Measurements from ENCODE around the gene PCNX2.

GRCh38 chr1:233257786-233258185 lies 37.7 kb downstream of the PCNX2 start:
- TF ChIP-seq CTCF (IDR thresholded peaks at IDR 0.05 in 2 of 3, conservative IDR thresholded peaks at IDR 0.05 in 1 of 3; ENCODE audit: control insufficient read depth in 2 of 3, extremely low read depth in 1 of 3, insufficient read depth in 1 of 3, low read depth in 3 of 3, low read length in 3 of 3) (no peak), EZH2 (IDR thresholded peaks at IDR 0.05; ENCODE audit: borderline replicate concordance, control insufficient read depth, low read depth, low read length) (no peak), KDM1A (IDR thresholded peaks at IDR 0.05; ENCODE audit: borderline replicate concordance) (no peak), BACH1 (IDR thresholded peaks at IDR 0.05; ENCODE audit: borderline replicate concordance) (no peak), POLR2AphosphoS5 (IDR thresholded peaks at IDR 0.05; ENCODE audit: low read length) (no peak), JUNB (IDR thresholded peaks at IDR 0.05) (no peak), JUND (IDR thresholded peaks at IDR 0.05; ENCODE audit: low read depth, low read length) (no peak), ZZZ3 (IDR thresholded peaks at IDR 0.05; ENCODE audit: control insufficient read depth, insufficient read length, low read depth) (no peak), CBFB (IDR thresholded peaks at IDR 0.05; ENCODE audit: low read depth) (no peak), SIN3A (IDR thresholded peaks at IDR 0.05; ENCODE audit: low read depth, low read length) (no peak), NFYA (IDR thresholded peaks at IDR 0.05; ENCODE audit: borderline replicate concordance, low read depth, low read length) (no peak), ETV6 (conservative IDR thresholded peaks at IDR 0.05 in 1 of 2, IDR thresholded peaks at IDR 0.05 in 1 of 2; ENCODE audit: borderline replicate concordance in 1 of 2, low read depth in 1 of 2) (no peak), CHD4 (IDR thresholded peaks at IDR 0.05) (no peak), PBX3 (IDR thresholded peaks at IDR 0.05; ENCODE audit: insufficient replicate concordance, low read depth, low read length) (no peak)

Measured in GM12878 (cell line).